Osteocyte (in vitro differentiated cells): ENCODE measurements around the gene STAP2. TPM values are rescaled to one million over a fixed set of nuclear protein-coding genes. Genes with fewer than 3 reads are reported as not detected.

Experiments
- DNase-seq: peaks from one replicate; pipeline ENCODE4 v3.0.0; 2021; ENCODE audit warnings: mixed read lengths; ENCODE audit not compliant: unreplicated experiment; ENCODE audit errors: extremely low spot score
- H3K27ac Mint-ChIP-seq: one replicate; pipeline ENCODE4 v1.8.0; 2021; ENCODE audit warnings: mild to moderate bottlenecking, mixed read lengths; ENCODE audit not compliant: unreplicated experiment
- H3K27me3 Mint-ChIP-seq: one replicate; pipeline ENCODE4 v1.8.0; 2021; ENCODE audit warnings: mixed read lengths; ENCODE audit not compliant: unreplicated experiment
- H3K36me3 Mint-ChIP-seq: one replicate; pipeline ENCODE4 v1.8.0; 2021; ENCODE audit warnings: mixed read lengths; ENCODE audit not compliant: unreplicated experiment
- H3K4me1 Mint-ChIP-seq: one replicate; pipeline ENCODE4 v1.8.0; 2021; ENCODE audit warnings: mixed read lengths; ENCODE audit not compliant: unreplicated experiment
- H3K4me3 Mint-ChIP-seq: one replicate; pipeline ENCODE4 v1.8.0; 2021; ENCODE audit warnings: mild to moderate bottlenecking, moderate library complexity, mixed read lengths; ENCODE audit not compliant: unreplicated experiment
- H3K9me3 Mint-ChIP-seq: one replicate; pipeline ENCODE4 v1.8.0; 2021; ENCODE audit warnings: mixed read lengths; ENCODE audit not compliant: unreplicated experiment
- total RNA-seq: library from RNA; stranded (reverse); gene quantifications from 2 replicates; pipeline ENCODE4 v1.2.1, GENCODE V29; 2021
- TF ChIP-seq, protein P1 (sequence below): fragments of 200-600 bp; sonication (generic); IDR thresholded peaks from 2 replicates; pipeline ENCODE4 v1.5.0; 2021; ENCODE audit warnings: antibody characterized with exemption, mild to moderate bottlenecking, moderate library complexity

Gene STAP2
- total RNA-seq, 1 donor from 2014 or later, result 2.7 TPM

DNA sequence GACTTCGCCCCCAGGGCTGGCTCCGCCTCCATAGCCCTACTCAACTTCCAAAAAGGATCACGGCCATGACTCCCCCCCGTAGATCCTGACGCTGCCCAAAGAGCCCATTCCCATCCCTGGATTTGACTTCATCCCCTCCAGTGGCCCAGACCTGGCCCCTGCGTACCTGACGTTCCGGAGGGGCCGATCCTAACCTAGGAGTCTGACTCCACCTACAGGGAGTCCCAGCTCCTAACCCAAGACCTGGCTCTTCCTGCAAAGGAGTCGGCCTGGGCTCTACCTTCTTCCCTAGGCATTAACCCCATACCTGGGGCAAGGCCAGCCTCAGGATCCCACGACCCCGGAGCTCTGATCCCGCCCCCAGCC lies 10.8 kb downstream of the STAP2 start:
- DNase-seq, result no peak
- Mint-ChIP-seq H3K27me3 (peaks cover 8% of the 10 kb centered on the region), H3K4me3 (peak overlapping the region; percentile 77), H3K36me3 (no peaks in the 10 kb centered on the region), H3K27ac (peak overlapping the region; percentile 66), H3K9me3 (no peaks in the 10 kb centered on the region), H3K4me1 (peaks cover 20% of the 10 kb centered on the region)
- TF ChIP-seq, protein P1, sequence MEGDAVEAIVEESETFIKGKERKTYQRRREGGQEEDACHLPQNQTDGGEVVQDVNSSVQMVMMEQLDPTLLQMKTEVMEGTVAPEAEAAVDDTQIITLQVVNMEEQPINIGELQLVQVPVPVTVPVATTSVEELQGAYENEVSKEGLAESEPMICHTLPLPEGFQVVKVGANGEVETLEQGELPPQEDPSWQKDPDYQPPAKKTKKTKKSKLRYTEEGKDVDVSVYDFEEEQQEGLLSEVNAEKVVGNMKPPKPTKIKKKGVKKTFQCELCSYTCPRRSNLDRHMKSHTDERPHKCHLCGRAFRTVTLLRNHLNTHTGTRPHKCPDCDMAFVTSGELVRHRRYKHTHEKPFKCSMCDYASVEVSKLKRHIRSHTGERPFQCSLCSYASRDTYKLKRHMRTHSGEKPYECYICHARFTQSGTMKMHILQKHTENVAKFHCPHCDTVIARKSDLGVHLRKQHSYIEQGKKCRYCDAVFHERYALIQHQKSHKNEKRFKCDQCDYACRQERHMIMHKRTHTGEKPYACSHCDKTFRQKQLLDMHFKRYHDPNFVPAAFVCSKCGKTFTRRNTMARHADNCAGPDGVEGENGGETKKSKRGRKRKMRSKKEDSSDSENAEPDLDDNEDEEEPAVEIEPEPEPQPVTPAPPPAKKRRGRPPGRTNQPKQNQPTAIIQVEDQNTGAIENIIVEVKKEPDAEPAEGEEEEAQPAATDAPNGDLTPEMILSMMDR, result no peak

DNA sequence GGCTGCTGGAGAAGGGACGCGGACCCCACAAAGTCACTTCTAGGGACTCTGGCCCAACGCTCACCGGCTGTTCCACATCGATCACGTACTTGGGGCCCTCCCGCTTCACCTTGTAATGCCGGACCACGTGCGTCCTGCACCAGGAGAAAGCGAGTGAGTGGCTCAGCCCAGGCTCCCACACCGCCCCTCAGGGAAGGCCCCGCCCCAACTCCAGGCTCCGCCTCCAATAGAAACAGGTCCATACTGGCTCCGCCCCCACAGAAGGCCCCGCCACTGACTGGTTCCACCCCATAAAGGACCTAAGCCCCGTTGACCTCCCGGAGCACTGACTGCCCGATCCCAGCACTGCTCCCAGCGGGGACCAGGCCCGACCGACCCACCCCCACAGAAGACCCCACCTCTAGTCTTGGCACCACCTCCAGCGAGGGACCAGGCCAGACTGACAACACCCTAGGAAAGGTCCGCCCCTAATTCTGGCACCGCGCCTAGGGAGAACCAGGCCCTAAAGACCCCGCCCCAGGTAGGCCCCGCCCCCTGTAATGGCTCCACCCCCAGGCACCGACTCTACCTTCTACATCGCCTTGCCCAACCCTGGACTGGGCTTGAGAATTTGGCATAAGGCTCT lies 11.3 kb downstream of the STAP2 start:
- Mint-ChIP-seq H3K9me3 (no peaks in the 10 kb centered on the region), H3K27ac (peak overlapping the region; percentile 66), H3K4me3 (peak overlapping the region; percentile 77), H3K36me3 (no peaks in the 10 kb centered on the region), H3K4me1 (peaks cover 20% of the 10 kb centered on the region), H3K27me3 (peaks cover 8% of the 10 kb centered on the region)
- TF ChIP-seq, protein P1, result no peak
- peak; percentile 90 for DNase-seq

DNA sequence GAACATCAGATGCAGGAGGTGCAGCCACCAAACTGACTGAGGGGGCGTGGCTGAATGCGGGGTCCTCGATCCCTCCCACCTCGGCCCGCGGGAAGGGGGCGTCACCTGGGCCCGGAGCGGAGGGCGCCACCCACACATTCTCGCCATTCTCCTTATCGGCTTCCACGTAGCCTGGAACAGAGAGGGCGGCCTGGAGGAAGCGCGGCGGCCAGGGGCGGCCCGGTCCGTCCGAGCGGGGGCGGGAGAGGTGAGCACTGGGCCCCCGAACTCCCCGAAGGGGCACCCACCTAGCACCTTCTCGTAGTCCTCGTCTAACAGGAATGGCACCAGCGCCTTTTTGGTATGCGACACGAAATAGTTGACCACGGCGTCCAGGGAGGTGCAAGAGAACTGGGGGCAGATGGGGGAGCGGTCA lies 11.8 kb downstream of the STAP2 start:
- Mint-ChIP-seq H3K4me1 (peaks cover 20% of the 10 kb centered on the region), H3K27ac (no peak overlapping the region), H3K36me3 (no peaks in the 10 kb centered on the region), H3K9me3 (no peaks in the 10 kb centered on the region), H3K27me3 (peaks cover 8% of the 10 kb centered on the region), H3K4me3 (peak overlapping the region; percentile 77)
- TF ChIP-seq, protein P1, result no peak
- no peak for DNase-seq

DNA sequence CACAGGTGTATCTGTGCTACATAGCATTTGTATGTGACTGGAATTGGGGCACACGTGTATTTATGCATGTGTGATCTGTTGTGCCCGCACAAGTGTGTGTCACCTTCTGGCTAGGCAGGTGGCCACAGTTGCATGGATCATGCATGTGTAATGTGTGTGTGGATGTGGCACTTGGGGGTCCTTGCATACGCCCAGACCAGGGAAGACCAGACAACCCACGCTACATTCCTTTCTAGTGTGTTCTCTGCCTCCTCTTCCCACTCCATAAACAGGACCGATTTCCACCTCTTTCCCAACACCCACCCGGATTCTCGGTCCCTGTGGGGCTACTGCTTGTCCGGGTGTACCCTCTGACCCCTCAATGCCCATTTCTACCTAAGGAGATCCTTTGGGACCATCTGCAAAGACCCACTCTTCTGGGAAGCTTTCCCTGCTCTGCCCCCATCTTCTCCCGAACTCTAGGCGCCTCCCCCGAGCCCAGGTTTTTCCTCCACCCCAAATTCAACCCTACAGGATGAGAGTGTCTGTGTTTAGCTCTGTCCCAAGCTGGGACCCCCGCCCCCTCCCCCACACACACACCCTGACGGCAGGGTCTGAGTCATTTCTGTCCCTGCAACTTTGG lies 12.3 kb downstream of the STAP2 start:
- Mint-ChIP-seq H3K27me3 (peaks cover 8% of the 10 kb centered on the region), H3K4me3 (peak overlapping the region; percentile 52), H3K9me3 (no peaks in the 10 kb centered on the region), H3K27ac (peak overlapping the region; percentile 38), H3K36me3 (no peaks in the 10 kb centered on the region), H3K4me1 (peaks cover 20% of the 10 kb centered on the region)
- TF ChIP-seq, protein P1, result no peak
- DNase-seq, result no peak

DNA sequence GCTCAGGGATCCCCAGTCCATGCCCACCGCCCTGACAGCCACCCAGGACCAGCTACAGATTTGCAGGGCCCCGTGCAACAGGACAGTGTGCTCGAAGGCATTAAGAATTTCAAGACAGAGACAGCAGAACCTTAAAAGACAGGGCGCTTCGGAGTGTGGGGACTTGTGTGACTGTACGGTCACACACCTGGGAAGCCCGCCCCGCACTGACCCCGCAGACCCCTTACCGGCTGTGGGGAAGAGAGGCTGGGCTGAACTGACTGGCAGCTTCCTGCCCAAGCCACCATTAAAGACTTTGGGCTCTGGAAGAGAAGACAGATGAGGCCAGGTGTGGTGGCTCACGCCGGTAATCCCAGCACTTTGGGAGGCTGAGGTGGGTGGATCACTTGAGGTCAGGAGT lies 14.4 kb downstream of the STAP2 start:
- TF ChIP-seq, protein P1, result no peak
- no peak for DNase-seq
- no peak overlapping the region for H3K4me3 Mint-ChIP-seq
- H3K4me1 Mint-ChIP-seq, result peaks cover 20% of the 10 kb centered on the region
- no peak overlapping the region for H3K27ac Mint-ChIP-seq
- peaks cover 8% of the 10 kb centered on the region for H3K27me3 Mint-ChIP-seq
- no peaks in the 10 kb centered on the region for H3K36me3 Mint-ChIP-seq
- H3K9me3 Mint-ChIP-seq, result peaks cover 10% of the 10 kb centered on the region
